Astrocyte of the spinal cord (primary cell): ENCODE measurements around the gene TM2D1.
A peak's percentile ranks its signal among the peaks of the same experiment; 100 is the strongest.
"Not testable (repeated sequence)": the region's sequence is repeated elsewhere in the genome, so short reads cannot be mapped to it uniquely, and the experiment has no call there.

Experiments
- DNase-seq: peaks from one replicate; pipeline ENCODE4 v3.0.0; 2011; ENCODE audit warnings: low read depth, low spot score
- H3K4me3 ChIP-seq: 2 replicates; pipeline ENCODE4 v1.5.1; 2011; ENCODE audit warnings: low read depth, mild to moderate bottlenecking, low read length, moderate library complexity
- in situ Hi-C: cut with HindIII; loops from 2 replicates; pipeline ENCODE4 v1.10.0; 2017; ENCODE audit warnings: low sequenced_read_pairs
- TF ChIP-seq, protein P1 (sequence below): IDR thresholded peaks from 2 replicates; pipeline ENCODE4 v1.5.1; 2012; ENCODE audit warnings: low read depth, mild to moderate bottlenecking, low read length, inconsistent platforms

TM2D1 gene

DNA sequence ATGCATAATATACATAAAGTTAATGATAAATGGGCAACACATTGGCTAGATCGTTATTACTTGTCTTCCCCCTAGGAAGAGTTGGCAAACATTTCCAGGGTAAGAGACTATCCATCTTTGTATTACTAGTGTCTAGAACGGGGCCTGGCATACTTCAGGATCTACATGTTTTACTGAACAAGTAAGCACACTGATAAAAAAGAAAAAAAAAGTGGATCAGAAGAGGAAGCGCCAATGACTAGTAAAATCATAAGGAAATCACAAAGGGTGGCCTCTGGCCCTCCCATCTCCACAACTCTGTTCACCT lies 482 bp downstream of the TM2D1 start:
- no peak for DNase-seq
- in situ Hi-C loops: no loop called here
- peak overlapping the region; percentile 99 for H3K4me3 ChIP-seq
- TF ChIP-seq, protein P1, sequence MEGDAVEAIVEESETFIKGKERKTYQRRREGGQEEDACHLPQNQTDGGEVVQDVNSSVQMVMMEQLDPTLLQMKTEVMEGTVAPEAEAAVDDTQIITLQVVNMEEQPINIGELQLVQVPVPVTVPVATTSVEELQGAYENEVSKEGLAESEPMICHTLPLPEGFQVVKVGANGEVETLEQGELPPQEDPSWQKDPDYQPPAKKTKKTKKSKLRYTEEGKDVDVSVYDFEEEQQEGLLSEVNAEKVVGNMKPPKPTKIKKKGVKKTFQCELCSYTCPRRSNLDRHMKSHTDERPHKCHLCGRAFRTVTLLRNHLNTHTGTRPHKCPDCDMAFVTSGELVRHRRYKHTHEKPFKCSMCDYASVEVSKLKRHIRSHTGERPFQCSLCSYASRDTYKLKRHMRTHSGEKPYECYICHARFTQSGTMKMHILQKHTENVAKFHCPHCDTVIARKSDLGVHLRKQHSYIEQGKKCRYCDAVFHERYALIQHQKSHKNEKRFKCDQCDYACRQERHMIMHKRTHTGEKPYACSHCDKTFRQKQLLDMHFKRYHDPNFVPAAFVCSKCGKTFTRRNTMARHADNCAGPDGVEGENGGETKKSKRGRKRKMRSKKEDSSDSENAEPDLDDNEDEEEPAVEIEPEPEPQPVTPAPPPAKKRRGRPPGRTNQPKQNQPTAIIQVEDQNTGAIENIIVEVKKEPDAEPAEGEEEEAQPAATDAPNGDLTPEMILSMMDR: no peak

DNA sequence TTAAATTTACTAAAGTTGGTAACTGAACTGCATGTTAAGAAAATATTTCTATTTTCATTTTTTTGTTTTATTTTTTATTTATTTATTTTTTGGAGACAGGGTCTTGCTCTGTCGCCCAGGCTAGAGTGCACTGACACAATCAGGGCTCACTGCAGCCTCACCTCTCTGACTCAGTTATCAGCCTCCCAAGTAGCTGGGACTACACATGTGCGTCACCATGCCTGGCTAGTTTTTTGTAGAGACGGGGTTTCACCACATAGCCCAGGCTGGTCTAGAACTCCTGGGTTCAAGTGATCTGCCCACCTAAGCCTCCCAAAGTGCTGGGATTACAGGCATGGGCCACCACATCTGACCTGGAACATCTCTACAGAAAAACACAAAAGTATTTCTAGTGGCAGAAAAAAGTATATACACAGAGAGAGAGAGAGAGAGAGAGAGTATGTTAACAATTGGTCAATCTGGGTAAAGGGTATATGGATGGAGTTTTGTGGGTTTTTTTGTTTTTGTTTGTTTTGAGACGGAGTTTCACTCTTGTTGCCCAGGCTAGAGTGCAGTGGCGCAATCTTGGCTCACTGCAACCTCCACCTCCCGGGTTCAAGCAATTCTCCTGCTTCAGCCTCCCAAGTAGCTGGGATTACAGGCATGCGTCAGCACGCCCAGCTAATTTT lies 5.8 kb downstream of the TM2D1 start:
- H3K4me3 ChIP-seq, in situ Hi-C loops, DNase-seq: not testable (repeated sequence)

DNA sequence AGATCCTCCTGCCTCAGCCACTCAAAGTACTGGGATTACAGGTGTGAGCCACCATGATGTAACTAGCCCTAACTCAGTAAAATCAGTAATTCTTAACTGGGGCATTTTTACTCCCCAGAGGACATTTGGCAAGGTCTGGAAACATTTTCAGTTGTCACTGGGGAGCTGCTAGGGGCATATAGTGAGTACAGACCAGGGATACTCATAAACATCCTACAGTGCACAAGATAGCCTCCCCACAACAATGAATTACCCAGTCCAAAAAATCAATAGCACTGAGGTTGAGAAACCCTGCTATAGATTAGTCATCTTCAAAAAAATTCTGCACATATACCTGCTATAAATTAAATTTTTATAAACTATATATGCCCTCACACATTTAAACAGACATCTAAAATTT lies 13.0 kb downstream of the TM2D1 start:
- DNase-seq: no peak
- TF ChIP-seq, protein P1: no peak
- in situ Hi-C loops: no loop called here
- no peak overlapping the region for H3K4me3 ChIP-seq

DNA sequence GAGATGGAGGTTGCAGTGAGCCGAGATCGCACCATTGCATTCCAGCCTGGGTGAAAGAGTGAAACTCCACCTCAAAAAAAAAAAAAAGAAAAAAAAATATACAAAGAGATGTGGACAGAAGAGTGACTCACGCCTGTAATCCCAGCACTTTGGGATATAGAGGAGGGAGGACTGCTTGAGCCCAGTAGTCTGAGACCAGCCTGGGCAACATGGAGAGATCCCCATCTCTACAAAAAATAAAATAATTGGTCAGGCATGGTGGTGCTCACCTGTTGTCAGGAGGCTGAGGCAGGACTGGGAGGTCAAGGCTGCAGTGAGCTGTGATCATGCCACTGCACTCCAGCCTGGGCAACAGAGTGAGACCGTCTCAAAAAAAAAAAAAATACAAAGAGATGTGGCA lies 13.7 kb downstream of the TM2D1 start:
- DNase-seq: peak; percentile 35
- in situ Hi-C loops, H3K4me3 ChIP-seq: not testable (repeated sequence)

DNA sequence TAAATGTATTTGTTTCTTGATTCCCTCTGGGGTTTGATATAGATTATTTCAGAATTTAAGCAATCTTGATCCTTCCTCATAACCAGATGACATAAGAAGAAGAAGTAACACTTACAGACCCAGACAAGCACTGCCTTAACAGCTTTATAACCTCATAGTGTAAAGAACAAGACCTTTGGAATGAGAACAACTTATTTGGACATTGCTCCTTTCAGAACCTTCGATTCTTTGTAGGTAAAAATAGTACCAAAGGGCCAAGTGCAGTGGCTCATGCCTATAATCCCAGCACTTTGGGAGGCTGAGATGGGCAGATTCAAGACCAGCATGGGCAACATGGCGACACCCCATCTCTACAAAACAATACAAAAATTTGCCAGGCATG lies 15.0 kb downstream of the TM2D1 start:
- in situ Hi-C loops: no loop called here
- H3K4me3 ChIP-seq: no peak overlapping the region
- TF ChIP-seq, protein P1: no peak
- no peak for DNase-seq

DNA sequence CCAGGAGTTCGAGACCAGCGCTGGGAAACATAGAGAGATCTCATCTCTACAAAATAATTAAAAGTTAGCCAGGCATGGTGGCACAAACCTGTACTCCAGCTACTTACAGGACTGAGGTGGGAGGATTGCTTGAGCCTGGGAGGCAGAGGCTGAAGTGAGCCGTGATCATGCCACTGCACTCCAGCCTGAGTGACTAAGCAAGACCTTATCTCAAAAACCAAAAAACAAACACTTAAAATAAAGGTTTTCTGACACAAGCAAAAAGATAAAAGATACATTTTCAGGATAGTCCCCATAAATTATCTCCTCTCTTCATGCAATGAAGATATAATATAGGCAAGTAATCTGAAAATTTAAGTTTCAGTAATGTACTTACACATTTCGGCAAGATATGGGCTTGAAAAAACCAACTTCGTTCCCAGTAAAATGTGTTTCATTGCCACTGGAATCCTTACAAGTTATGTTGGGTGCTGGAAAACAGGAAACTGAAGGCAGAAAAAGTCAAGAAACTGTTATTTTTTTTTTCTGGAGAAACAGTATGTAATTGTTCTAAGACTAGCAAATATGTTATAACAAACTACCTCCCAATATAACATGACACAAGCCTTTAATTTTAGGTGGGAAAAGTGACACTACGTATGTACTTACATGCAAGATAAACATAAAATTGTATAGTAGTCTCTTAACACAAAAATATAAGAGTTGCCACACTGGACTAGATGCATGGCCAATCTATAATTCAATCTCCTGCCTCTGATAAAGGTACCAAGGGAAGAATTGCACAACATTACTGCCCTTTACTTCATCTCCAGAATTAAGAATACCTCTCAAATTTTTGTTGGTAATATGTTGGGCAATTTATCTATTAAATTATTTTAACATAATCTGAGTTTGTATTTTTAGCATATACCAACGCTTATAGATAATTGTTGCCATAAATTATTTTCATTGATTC lies 15.7 kb downstream of the TM2D1 start:
- no peak for DNase-seq
- TF ChIP-seq, protein P1: no peak
- H3K4me3 ChIP-seq: no peak overlapping the region
- in situ Hi-C loops: no loop called here

DNA sequence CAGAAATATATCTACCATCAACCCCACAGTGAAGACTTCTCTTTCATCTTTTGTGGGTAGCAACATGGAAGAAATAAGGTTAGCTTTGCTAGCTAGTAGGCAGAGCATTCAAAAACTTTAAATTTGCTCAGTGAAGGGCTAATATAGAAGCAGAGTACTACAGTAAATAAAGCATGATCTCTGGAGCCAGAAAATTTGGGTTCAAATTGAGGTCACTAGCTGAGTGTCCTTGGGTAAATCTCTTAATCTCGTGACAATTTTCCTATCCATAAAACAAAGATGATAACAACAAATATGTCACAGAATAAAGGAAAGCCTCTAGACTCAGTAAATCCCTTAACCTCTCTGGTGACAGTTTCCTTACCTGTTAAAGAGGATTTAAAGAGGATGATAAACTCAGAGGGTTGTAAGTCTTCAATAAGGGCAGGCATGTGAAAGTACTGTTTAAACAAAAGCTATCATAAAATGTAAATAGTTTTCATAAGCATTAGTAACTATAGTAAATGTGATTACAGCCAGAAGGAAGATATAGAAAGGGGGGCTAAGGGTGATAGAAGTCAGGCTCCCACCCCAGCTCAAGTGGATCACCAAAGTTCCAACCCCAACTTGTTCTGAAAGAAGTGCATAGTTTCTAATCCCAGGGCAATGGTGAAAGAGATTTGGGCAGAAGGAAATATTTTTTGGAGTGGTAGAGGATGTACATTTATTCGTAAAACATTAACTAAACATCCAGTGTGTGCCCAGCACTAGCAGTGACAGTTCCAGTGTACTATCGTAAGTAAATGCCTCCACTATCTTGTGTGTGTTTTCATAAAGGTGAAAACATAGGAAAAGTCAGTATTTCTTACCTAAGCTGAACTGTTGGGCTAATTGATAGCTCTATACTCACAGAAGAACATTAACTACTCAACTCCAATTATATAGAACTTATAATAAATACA lies 24.8 kb downstream of the TM2D1 start:
- no peak overlapping the region for H3K4me3 ChIP-seq
- DNase-seq: no peak
- in situ Hi-C loops: no loop called here
- TF ChIP-seq, protein P1: no peak
